Ishikawa (cell line): ENCODE data around the gene DIPK1B.

Experiments used
- CREB1 ChIP-seq: IDR thresholded peaks from 2 replicates; pipeline ENCODE4 v1.6.1; 2012; ENCODE audit warnings: low read depth
- TF ChIP-seq, protein P1 (sequence below): IDR thresholded peaks from 2 replicates; pipeline ENCODE4 v1.6.1; 2012; ENCODE audit warnings: low read depth, mild to moderate bottlenecking

DNA sequence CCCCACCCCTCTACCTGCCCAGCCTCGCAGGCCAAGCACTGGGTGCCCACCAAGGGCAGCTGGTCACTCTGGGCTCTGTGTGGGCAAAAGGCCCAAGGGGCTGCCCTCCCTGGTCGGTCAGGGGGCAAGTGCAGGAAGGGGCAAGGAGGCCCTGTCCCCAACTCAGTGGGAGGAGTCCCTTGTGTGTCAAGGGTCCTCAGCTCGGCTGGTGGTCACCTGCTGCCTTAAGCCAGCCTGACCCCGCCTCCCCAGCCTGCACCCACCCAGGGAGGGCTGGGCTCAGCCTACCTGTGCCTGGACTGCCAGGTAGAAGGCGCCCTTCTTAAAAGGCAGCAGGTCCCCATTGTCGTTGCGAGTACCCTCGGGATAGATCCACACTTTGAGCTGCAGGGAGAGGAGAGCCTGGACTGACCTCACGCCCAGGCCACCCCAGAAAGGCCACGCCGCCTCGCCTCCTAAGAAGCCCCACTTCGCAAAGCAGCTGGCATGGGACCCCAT lies 36.0 kb upstream of the DIPK1B start:
- TF ChIP-seq, protein P1, sequence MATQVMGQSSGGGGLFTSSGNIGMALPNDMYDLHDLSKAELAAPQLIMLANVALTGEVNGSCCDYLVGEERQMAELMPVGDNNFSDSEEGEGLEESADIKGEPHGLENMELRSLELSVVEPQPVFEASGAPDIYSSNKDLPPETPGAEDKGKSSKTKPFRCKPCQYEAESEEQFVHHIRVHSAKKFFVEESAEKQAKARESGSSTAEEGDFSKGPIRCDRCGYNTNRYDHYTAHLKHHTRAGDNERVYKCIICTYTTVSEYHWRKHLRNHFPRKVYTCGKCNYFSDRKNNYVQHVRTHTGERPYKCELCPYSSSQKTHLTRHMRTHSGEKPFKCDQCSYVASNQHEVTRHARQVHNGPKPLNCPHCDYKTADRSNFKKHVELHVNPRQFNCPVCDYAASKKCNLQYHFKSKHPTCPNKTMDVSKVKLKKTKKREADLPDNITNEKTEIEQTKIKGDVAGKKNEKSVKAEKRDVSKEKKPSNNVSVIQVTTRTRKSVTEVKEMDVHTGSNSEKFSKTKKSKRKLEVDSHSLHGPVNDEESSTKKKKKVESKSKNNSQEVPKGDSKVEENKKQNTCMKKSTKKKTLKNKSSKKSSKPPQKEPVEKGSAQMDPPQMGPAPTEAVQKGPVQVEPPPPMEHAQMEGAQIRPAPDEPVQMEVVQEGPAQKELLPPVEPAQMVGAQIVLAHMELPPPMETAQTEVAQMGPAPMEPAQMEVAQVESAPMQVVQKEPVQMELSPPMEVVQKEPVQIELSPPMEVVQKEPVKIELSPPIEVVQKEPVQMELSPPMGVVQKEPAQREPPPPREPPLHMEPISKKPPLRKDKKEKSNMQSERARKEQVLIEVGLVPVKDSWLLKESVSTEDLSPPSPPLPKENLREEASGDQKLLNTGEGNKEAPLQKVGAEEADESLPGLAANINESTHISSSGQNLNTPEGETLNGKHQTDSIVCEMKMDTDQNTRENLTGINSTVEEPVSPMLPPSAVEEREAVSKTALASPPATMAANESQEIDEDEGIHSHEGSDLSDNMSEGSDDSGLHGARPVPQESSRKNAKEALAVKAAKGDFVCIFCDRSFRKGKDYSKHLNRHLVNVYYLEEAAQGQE: no peak
- TF ChIP-seq CREB1: no peak
